HepG2 (cell line): Measurements from ENCODE around the gene WBP1. TPM values are rescaled to one million over a fixed set of nuclear protein-coding genes. Genes with fewer than 3 reads are reported as not detected.
A peak's percentile ranks its signal among the peaks of the same experiment; 100 is the strongest.

Source experiments
- GABPB1 ChIP-seq: IDR thresholded peaks from 2 replicates; pipeline ENCODE4 v1.6.1; 2016; ENCODE audit warnings: mild to moderate bottlenecking, missing genetic modification reagents, moderate library complexity, missing compliant biosample characterization
- GATAD1 ChIP-seq: IDR thresholded peaks from 2 replicates; pipeline ENCODE4 v1.6.1; 2016; ENCODE audit warnings: missing genetic modification reagents, missing compliant biosample characterization
- HES4 ChIP-seq: sonication (generic); formaldehyde crosslinking; IDR thresholded peaks from 2 replicates; pipeline ENCODE4 v1.9.0; 2021; ENCODE audit warnings: mild to moderate bottlenecking, missing genetic modification reagents, borderline replicate concordance
- MBNL3 ChIP-seq: fragments of 250-450 bp; sonication (Bioruptor Pico); conservative IDR thresholded peaks from 2 replicates; pipeline ENCODE4 v1.8.0; 2022; ENCODE audit warnings: mild to moderate bottlenecking, inconsistent platforms
- MED1 ChIP-seq: sonication (generic); formaldehyde crosslinking; IDR thresholded peaks from 2 replicates; pipeline ENCODE4 v1.4.0; 2020; ENCODE audit warnings: missing genetic modification reagents
- MIXL1 ChIP-seq: IDR thresholded peaks from 2 replicates; pipeline ENCODE4 v1.6.1; 2016
- POLR2AphosphoS5 ChIP-seq: IDR thresholded peaks from 2 replicates; pipeline ENCODE4 v1.6.1; 2012; ENCODE audit warnings: low read depth, low read length
- ZBTB7B ChIP-seq: sonication (generic); formaldehyde crosslinking; IDR thresholded peaks from 2 replicates; pipeline ENCODE4 v1.4.0; 2020; ENCODE audit warnings: missing genetic modification reagents
- ZC3H13 ChIP-seq: sonication (generic); formaldehyde crosslinking; IDR thresholded peaks from 2 replicates; pipeline ENCODE4 v1.8.1; 2023; ENCODE audit warnings: mild to moderate bottlenecking, missing genetic modification reagents, moderate library complexity
- ZFP36L2 ChIP-seq: sonication (generic); formaldehyde crosslinking; IDR thresholded peaks from 2 replicates; pipeline ENCODE4 v1.4.0; 2020; ENCODE audit warnings: missing genetic modification reagents
- ZNF850 ChIP-seq: sonication (generic); formaldehyde crosslinking; conservative IDR thresholded peaks from 2 replicates; pipeline ENCODE4 v1.9.0; 2021; ENCODE audit warnings: mild to moderate bottlenecking, missing genetic modification reagents
- polyA plus RNA-seq, 8 experiments: library from polyadenylated mRNA; depleted of rRNA in 3 of 8; stranded (reverse) in 7 of 8; unstranded in 1 of 8; fragments of >200 nt; fragmentation: Illumina TruSeq in 4 of 8; extraction: Trizol in 4 of 8; gene quantifications; 2 replicates each; pipeline versions ENCODE4 v1.2.1 to v1.2.3, GENCODE V29; 2011 to 2016; ENCODE audit warnings: low read depth in 4 of 8, missing spikeins in 1 of 8, mixed read lengths in 1 of 8; ENCODE audit not compliant: insufficient read depth in 1 of 8
- total RNA-seq, 5 experiments: library from RNA; depleted of rRNA; stranded (reverse); fragments of >200 nt; fragmentation: Illumina TruSeq; extraction: Trizol; gene quantifications; 2 replicates each; pipeline ENCODE4 v1.2.3, GENCODE V29; 2016; ENCODE audit warnings: low read depth in 1 of 5
- TF ChIP-seq, protein P1 (sequence below): sonication (generic); formaldehyde crosslinking; IDR thresholded peaks from 2 replicates; pipeline ENCODE4 v1.4.0; 2020; ENCODE audit warnings: mild to moderate bottlenecking, missing genetic modification reagents
- TF ChIP-seq, protein P2 (sequence below): sonication (generic); formaldehyde crosslinking; IDR thresholded peaks from 2 replicates; pipeline ENCODE4 v1.8.0; 2022; ENCODE audit warnings: mild to moderate bottlenecking, missing genetic modification reagents, borderline replicate concordance
- TF ChIP-seq, protein P3 (sequence below): sonication (generic); formaldehyde crosslinking; IDR thresholded peaks from 2 replicates; pipeline ENCODE4 v1.4.0; 2020; ENCODE audit warnings: missing genetic modification reagents
- TF ChIP-seq, protein P4 (sequence below): sonication (generic); formaldehyde crosslinking; IDR thresholded peaks from 2 replicates; pipeline ENCODE4 v1.4.0; 2020; ENCODE audit warnings: mild to moderate bottlenecking, missing genetic modification reagents
- TF ChIP-seq, protein P5 (sequence below): sonication (generic); formaldehyde crosslinking; IDR thresholded peaks from 2 replicates; pipeline ENCODE4 v1.4.0; 2020; ENCODE audit warnings: mild to moderate bottlenecking, missing genetic modification reagents, borderline replicate concordance
- TF ChIP-seq, protein P6 (sequence below): sonication (generic); formaldehyde crosslinking; IDR thresholded peaks from 2 replicates; pipeline ENCODE4 v1.4.0; 2020; ENCODE audit warnings: missing genetic modification reagents
- TF ChIP-seq, protein P7 (sequence below): sonication (generic); formaldehyde crosslinking; IDR thresholded peaks from 2 replicates; pipeline ENCODE4 v1.5.1; 2020; ENCODE audit warnings: missing genetic modification reagents, mild to moderate bottlenecking, borderline replicate concordance

The WBP1 gene
- total and polyA plus RNA-seq, 2 of the 13 experiments (the other 11 are each of a cell fraction or from before 2014, with no cell fraction given) = 38.8 to 85.7 TPM

DNA sequence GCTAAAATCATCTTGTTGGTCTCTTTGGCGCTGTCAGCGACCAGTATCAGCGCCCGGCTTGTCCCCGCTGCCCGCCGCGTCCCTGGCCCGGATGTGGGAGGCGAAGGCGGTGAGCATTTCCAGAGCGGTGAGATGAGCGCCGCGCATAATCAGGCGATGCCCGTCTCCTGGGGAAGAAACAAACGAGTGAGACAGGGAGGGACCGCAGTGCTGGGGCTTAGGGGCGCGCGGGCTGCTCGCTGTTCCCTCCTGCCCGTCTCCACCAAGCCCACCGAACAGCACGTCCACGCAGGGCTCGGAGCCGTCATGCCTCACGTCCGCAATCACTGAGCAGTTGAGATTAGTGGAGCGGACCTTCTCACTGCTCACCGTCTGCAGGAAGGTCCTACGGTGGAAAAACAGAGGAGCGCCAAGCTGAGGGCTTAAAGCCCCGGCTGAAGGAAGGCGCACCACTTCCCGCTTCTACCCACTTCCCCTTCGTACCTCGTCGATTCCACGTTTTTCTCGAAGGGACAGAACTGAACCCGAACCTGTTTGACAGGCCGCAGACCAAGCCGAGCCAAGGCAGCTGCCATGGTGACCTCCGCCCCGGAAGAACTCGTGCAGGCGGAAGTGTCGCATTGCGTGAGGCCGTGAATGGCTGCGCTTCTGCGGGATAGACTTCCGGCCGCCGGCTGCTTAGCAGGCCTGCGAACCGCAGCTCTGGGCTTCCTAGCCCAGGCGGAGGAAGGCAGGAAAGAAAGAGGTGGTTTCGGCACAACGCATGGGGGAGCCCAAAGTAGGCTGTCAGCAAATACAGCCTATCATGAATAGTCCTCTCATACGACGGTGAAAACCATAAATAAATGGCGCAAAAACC is 14.1 kb downstream of the WBP1 start, which contains the start of gene MRPL53 (continued):
- TF ChIP-seq, protein P1, sequence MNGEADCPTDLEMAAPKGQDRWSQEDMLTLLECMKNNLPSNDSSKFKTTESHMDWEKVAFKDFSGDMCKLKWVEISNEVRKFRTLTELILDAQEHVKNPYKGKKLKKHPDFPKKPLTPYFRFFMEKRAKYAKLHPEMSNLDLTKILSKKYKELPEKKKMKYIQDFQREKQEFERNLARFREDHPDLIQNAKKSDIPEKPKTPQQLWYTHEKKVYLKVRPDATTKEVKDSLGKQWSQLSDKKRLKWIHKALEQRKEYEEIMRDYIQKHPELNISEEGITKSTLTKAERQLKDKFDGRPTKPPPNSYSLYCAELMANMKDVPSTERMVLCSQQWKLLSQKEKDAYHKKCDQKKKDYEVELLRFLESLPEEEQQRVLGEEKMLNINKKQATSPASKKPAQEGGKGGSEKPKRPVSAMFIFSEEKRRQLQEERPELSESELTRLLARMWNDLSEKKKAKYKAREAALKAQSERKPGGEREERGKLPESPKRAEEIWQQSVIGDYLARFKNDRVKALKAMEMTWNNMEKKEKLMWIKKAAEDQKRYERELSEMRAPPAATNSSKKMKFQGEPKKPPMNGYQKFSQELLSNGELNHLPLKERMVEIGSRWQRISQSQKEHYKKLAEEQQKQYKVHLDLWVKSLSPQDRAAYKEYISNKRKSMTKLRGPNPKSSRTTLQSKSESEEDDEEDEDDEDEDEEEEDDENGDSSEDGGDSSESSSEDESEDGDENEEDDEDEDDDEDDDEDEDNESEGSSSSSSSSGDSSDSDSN (CRISPR knock-in tag) = peak; percentile 97
- TF ChIP-seq, protein P2, sequence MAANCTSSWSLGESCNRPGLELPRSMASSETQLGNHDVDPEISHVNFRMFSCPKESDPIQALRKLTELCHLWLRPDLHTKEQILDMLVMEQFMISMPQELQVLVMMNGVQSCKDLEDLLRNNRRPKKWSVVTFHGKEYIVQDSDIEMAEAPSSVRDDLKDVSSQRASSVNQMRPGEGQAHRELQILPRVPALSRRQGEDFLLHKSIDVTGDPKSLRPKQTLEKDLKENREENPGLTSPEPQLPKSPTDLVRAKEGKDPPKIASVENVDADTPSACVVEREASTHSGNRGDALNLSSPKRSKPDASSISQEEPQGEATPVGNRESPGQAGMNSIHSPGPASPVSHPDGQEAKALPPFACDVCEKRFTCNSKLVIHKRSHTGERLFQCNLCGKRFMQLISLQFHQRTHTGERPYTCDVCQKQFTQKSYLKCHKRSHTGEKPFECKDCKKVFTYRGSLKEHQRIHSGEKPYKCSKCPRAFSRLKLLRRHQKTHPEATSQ (CRISPR knock-in tag) = peak; percentile 93; the same call in 1 of the 2 replicates
- TF ChIP-seq HES4 (no peak; the same call in none of the 2 replicates), GATAD1 (peak; percentile 99), ZNF850 (peak; percentile 61), ZC3H13 (CRISPR knock-in tag) (peak; percentile 100), ZFP36L2 (CRISPR knock-in tag) (peak; percentile 16; the same call in 1 of the 2 replicates), MBNL3 (CRISPR knock-in tag) (no peak), MIXL1 (CRISPR knock-in tag) (peak; percentile 68), MED1 (CRISPR knock-in tag) (peak; percentile 88), POLR2AphosphoS5 (peak; percentile 99), GABPB1 (peak; percentile 100), ZBTB7B (CRISPR knock-in tag) (peak; percentile 75; the same call in 1 of the 2 replicates)
- TF ChIP-seq, protein P3, sequence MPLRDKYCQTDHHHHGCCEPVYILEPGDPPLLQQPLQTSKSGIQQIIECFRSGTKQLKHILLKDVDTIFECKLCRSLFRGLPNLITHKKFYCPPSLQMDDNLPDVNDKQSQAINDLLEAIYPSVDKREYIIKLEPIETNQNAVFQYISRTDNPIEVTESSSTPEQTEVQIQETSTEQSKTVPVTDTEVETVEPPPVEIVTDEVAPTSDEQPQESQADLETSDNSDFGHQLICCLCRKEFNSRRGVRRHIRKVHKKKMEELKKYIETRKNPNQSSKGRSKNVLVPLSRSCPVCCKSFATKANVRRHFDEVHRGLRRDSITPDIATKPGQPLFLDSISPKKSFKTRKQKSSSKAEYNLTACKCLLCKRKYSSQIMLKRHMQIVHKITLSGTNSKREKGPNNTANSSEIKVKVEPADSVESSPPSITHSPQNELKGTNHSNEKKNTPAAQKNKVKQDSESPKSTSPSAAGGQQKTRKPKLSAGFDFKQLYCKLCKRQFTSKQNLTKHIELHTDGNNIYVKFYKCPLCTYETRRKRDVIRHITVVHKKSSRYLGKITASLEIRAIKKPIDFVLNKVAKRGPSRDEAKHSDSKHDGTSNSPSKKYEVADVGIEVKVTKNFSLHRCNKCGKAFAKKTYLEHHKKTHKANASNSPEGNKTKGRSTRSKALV (CRISPR knock-in tag) = 0 out of 2 replicates have a peak, but pooled peaks have one; percentile 46
- TF ChIP-seq, protein P4, sequence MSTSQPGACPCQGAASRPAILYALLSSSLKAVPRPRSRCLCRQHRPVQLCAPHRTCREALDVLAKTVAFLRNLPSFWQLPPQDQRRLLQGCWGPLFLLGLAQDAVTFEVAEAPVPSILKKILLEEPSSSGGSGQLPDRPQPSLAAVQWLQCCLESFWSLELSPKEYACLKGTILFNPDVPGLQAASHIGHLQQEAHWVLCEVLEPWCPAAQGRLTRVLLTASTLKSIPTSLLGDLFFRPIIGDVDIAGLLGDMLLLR (CRISPR knock-in tag) = peak; percentile 94
- TF ChIP-seq, protein P5, sequence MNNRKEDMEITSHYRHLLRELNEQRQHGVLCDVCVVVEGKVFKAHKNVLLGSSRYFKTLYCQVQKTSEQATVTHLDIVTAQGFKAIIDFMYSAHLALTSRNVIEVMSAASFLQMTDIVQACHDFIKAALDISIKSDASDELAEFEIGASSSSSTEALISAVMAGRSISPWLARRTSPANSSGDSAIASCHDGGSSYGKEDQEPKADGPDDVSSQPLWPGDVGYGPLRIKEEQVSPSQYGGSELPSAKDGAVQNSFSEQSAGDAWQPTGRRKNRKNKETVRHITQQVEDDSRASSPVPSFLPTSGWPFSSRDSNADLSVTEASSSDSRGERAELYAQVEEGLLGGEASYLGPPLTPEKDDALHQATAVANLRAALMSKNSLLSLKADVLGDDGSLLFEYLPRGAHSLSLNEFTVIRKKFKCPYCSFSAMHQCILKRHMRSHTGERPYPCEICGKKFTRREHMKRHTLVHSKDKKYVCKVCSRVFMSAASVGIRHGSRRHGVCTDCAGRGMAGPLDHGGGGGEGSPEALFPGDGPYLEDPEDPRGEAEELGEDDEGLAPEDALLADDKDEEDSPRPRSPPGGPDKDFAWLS (CRISPR knock-in tag) = peak; percentile 95; the same call in 1 of the 2 replicates
- TF ChIP-seq, protein P6, sequence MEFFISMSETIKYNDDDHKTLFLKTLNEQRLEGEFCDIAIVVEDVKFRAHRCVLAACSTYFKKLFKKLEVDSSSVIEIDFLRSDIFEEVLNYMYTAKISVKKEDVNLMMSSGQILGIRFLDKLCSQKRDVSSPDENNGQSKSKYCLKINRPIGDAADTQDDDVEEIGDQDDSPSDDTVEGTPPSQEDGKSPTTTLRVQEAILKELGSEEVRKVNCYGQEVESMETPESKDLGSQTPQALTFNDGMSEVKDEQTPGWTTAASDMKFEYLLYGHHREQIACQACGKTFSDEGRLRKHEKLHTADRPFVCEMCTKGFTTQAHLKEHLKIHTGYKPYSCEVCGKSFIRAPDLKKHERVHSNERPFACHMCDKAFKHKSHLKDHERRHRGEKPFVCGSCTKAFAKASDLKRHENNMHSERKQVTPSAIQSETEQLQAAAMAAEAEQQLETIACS (CRISPR knock-in tag) = peak; percentile 40; the same call in 1 of the 2 replicates
- TF ChIP-seq, protein P7, sequence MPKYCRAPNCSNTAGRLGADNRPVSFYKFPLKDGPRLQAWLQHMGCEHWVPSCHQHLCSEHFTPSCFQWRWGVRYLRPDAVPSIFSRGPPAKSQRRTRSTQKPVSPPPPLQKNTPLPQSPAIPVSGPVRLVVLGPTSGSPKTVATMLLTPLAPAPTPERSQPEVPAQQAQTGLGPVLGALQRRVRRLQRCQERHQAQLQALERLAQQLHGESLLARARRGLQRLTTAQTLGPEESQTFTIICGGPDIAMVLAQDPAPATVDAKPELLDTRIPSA (CRISPR knock-in tag) = peak; percentile 97
